ENCODE data around the gene CPE. TPM values are rescaled to one million over a fixed set of nuclear protein-coding genes. Genes with fewer than 3 reads are reported as not detected.

CPE gene
- total and polyA plus RNA-seq, 10 of the 15 experiments (the other 5 are each of a cell fraction or from before 2014, with no cell fraction given): 0.05 to 0.14 TPM; not detected in 8

- ATAC-seq (no peak), DNase-seq (ENCODE audit: low read depth, low spot score) (no peak), FAIRE-seq (no peak)
- in situ Hi-C loops (cut with MboI): loop anchor here (25.0 kb wide), 1 partner anchor 1054 kb away; no protein-coding TSS in a partner anchor
- WGBS (ENCODE audit: insufficient coverage, insufficient replicate concordance, low lambda C conversion rate, missing lambda C conversion rate): 23% methylated on average over 4 of the region's 4 CpGs
- H3K9me3 ChIP-seq (replicated peaks; ENCODE audit: control insufficient read depth, insufficient read depth, low read length): no peaks in the 10 kb centered on the region
- H3K4me1 ChIP-seq (ENCODE audit: control insufficient read depth, insufficient read depth, low read length): no peaks in the 10 kb centered on the region
- no peaks in the 10 kb centered on the region; a peak in 1 of 4 replicates for H3K27me3 ChIP-seq (replicated peaks in 1 of 2; ENCODE audit: control insufficient read depth in 2 of 2, insufficient read depth in 2 of 2, low read length in 1 of 2)
- no peak overlapping the region for H2AFZ ChIP-seq (ENCODE audit: control insufficient read depth, low read depth, low read length)
- ChIA-PET POLR2A (no interaction called here), RAD21 (ENCODE audit: unreplicated experiment) (no interaction called here), SMC1A (ENCODE audit: uncharacterized antibody, unreplicated experiment) (interaction anchor here (0.7 to 1.9 kb wide), 3 partner anchors 39 to 559 kb away, joined by 3 to 12 read pairs (median 5); no protein-coding TSS in a partner anchor), CTCF (interaction anchor here (2.6 kb wide), 1 partner anchor 39 kb away, joined by 8 read pairs; no protein-coding TSS in a partner anchor)
- no peak overlapping the region for H3K27ac ChIP-seq (ENCODE audit: control insufficient read depth, insufficient read depth)
- no peaks in the 10 kb centered on the region for H3K79me2 ChIP-seq (ENCODE audit: control insufficient read depth, insufficient read depth, low read length)
- H3K4me3 ChIP-seq: no peak overlapping the region
- no peak overlapping the region for H3K4me2 ChIP-seq (ENCODE audit: control insufficient read depth, insufficient read depth)
- no peaks in the 10 kb centered on the region for H4K20me1 ChIP-seq (ENCODE audit: control insufficient read depth, insufficient read depth)
- H3K36me3 ChIP-seq (ENCODE audit: control insufficient read depth in 2 of 2, insufficient read depth in 2 of 2, low read length in 1 of 2): no peaks in the 10 kb centered on the region
- intact Hi-C loops (cut with micrococcal nuclease; ENCODE audit: unreplicated experiment): no loop called here
- BruUV-seq (replicated peaks): no TSS peak
- no peak for TF ChIP-seq SMC3 (IDR thresholded peaks at IDR 0.05; ENCODE audit: borderline replicate concordance, low read length)
- no peak for TF ChIP-seq MEF2A (IDR thresholded peaks at IDR 0.05; ENCODE audit: insufficient read depth, low read depth, low read length)
- TF ChIP-seq POLR2AphosphoS2 (IDR thresholded peaks at IDR 0.05; ENCODE audit: low read depth, low read length): no peak
- TF ChIP-seq IKZF1 (conservative IDR thresholded peaks at IDR 0.05): no peak
- no peak for TF ChIP-seq MTA2 (IDR thresholded peaks at IDR 0.05; ENCODE audit: low read depth)
- no peak for TF ChIP-seq BMI1 (IDR thresholded peaks at IDR 0.05; ENCODE audit: borderline replicate concordance)
- no peak for TF ChIP-seq ZNF622 (IDR thresholded peaks at IDR 0.05)
- TF ChIP-seq RFX5 (IDR thresholded peaks at IDR 0.05; ENCODE audit: low read depth, low read length): no peak
- no peak for TF ChIP-seq SREBF1 (IDR thresholded peaks at IDR 0.05; ENCODE audit: low read length)
- TF ChIP-seq FOXK2 (IDR thresholded peaks at IDR 0.05): no peak
- TF ChIP-seq CTCF (IDR thresholded peaks at IDR 0.05 in 2 of 3, conservative IDR thresholded peaks at IDR 0.05 in 1 of 3; ENCODE audit: control insufficient read depth in 2 of 3, extremely low read depth in 1 of 3, insufficient read depth in 1 of 3, low read depth in 3 of 3, low read length in 3 of 3): no peak
- no peak for TF ChIP-seq HDGF (IDR thresholded peaks at IDR 0.05)
- no peak for TF ChIP-seq PKNOX1 (IDR thresholded peaks at IDR 0.05)
- no peak for TF ChIP-seq ZNF217 (IDR thresholded peaks at IDR 0.05)
- no peak for TF ChIP-seq BACH1 (IDR thresholded peaks at IDR 0.05; ENCODE audit: borderline replicate concordance)
- no peak overlapping the region for H3K9ac ChIP-seq (ENCODE audit: control insufficient read depth, insufficient read depth, low read length)
Observed at GRCh38 chr4:165532976-165533375, 154.2 kb downstream of the CPE start.

All from GM12878 (cell line).